SU-DHL-6 (cell line): Measurements from ENCODE around the gene GYPC.

Source experiments
- CTCF ChIP-seq: fragments of 200-600 bp; sonication (generic); IDR thresholded peaks from one replicate; pipeline ENCODE4 v1.5.1; 2017; ENCODE audit warnings: antibody characterized with exemption, mild to moderate bottlenecking, low read length, moderate library complexity; ENCODE audit not compliant: insufficient read depth, poor library complexity, severe bottlenecking
- EZH2phosphoT487 ChIP-seq: fragments of 200-600 bp; sonication (generic), shearing (Covaris generic); conservative IDR thresholded peaks from 2 replicates; pipeline ENCODE4 v1.6.1; 2018; ENCODE audit warnings: mild to moderate bottlenecking, antibody characterized with exemption, low read length, moderate library complexity, mixed read lengths

- no peak for TF ChIP-seq CTCF
- TF ChIP-seq EZH2phosphoT487 = no peak
Measured at GRCh38 chr2:126668254-126668653, 12.3 kb downstream of the GYPC start.
